ENCODE data around the gene C14orf93. TPM values are rescaled to one million over a fixed set of nuclear protein-coding genes. Genes with fewer than 3 reads are reported as not detected.

The C14orf93 gene
- total and polyA plus RNA-seq, 9 of the 15 experiments (the other 6 are each of a cell fraction or from before 2014, with no cell fraction given): 2.2 to 22.4 (median 16.1) TPM

- TF ChIP-seq PYGO2 (tag; IDR thresholded peaks at IDR 0.05) (no peak), SIN3A (IDR thresholded peaks at IDR 0.05; ENCODE audit: borderline replicate concordance in 2 of 2, control insufficient read depth in 1 of 2, low read depth in 2 of 2, low read length in 2 of 2) (no peak; a peak in 1 of 4 replicates), FOSL1 (tag; conservative IDR thresholded peaks at IDR 0.05) (no peak), PHF8 (IDR thresholded peaks at IDR 0.05; ENCODE audit: borderline replicate concordance, low read length) (peak; percentile 47; the same call in 1 of the 2 replicates), HIVEP1 (CRISPR knock-in tag; IDR thresholded peaks at IDR 0.05) (no peak), ZNF589 (CRISPR knock-in tag; IDR thresholded peaks at IDR 0.05; ENCODE audit: low read depth) (no peak), SMAD1 (IDR thresholded peaks at IDR 0.05; ENCODE audit: low read depth, low read length, partially characterized antibody) (peak; percentile 10), POU5F1 (IDR thresholded peaks at IDR 0.05; ENCODE audit: borderline replicate concordance, low read depth, low read length, partially characterized antibody) (no peak), NBN (IDR thresholded peaks at IDR 0.05; ENCODE audit: low read depth) (0 out of 2 replicates have a peak, but pooled peaks have one; percentile 44), POLR2G (IDR thresholded peaks at IDR 0.05; ENCODE audit: low read depth, low read length) (peak; percentile 86), EGR1 (conservative IDR thresholded peaks at IDR 0.05) (peak; percentile 15; the same call in 1 of the 2 replicates), RHOXF2B (CRISPR knock-in tag; conservative IDR thresholded peaks at IDR 0.05) (0 out of 2 replicates have a peak, but pooled peaks have one; percentile 63), ZNF830 (CRISPR knock-in tag; IDR thresholded peaks at IDR 0.05) (no peak), MTA2 (IDR thresholded peaks at IDR 0.05; ENCODE audit: low read depth) (no peak), EHMT2 (IDR thresholded peaks at IDR 0.05) (no peak), FOXO4 (CRISPR knock-in tag; IDR thresholded peaks at IDR 0.05) (0 out of 2 replicates have a peak, but pooled peaks have one; percentile 55)
- TF ChIP-seq, protein P1, sequence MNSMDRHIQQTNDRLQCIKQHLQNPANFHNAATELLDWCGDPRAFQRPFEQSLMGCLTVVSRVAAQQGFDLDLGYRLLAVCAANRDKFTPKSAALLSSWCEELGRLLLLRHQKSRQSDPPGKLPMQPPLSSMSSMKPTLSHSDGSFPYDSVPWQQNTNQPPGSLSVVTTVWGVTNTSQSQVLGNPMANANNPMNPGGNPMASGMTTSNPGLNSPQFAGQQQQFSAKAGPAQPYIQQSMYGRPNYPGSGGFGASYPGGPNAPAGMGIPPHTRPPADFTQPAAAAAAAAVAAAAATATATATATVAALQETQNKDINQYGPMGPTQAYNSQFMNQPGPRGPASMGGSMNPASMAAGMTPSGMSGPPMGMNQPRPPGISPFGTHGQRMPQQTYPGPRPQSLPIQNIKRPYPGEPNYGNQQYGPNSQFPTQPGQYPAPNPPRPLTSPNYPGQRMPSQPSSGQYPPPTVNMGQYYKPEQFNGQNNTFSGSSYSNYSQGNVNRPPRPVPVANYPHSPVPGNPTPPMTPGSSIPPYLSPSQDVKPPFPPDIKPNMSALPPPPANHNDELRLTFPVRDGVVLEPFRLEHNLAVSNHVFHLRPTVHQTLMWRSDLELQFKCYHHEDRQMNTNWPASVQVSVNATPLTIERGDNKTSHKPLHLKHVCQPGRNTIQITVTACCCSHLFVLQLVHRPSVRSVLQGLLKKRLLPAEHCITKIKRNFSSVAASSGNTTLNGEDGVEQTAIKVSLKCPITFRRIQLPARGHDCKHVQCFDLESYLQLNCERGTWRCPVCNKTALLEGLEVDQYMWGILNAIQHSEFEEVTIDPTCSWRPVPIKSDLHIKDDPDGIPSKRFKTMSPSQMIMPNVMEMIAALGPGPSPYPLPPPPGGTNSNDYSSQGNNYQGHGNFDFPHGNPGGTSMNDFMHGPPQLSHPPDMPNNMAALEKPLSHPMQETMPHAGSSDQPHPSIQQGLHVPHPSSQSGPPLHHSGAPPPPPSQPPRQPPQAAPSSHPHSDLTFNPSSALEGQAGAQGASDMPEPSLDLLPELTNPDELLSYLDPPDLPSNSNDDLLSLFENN (IDR thresholded peaks at IDR 0.05; ENCODE audit: low read depth in 2 of 2, low read length in 2 of 2): peak in 1 of 2 experiments; percentile 57; a peak in 1 of 4 replicates
- TF ChIP-seq, protein P2, sequence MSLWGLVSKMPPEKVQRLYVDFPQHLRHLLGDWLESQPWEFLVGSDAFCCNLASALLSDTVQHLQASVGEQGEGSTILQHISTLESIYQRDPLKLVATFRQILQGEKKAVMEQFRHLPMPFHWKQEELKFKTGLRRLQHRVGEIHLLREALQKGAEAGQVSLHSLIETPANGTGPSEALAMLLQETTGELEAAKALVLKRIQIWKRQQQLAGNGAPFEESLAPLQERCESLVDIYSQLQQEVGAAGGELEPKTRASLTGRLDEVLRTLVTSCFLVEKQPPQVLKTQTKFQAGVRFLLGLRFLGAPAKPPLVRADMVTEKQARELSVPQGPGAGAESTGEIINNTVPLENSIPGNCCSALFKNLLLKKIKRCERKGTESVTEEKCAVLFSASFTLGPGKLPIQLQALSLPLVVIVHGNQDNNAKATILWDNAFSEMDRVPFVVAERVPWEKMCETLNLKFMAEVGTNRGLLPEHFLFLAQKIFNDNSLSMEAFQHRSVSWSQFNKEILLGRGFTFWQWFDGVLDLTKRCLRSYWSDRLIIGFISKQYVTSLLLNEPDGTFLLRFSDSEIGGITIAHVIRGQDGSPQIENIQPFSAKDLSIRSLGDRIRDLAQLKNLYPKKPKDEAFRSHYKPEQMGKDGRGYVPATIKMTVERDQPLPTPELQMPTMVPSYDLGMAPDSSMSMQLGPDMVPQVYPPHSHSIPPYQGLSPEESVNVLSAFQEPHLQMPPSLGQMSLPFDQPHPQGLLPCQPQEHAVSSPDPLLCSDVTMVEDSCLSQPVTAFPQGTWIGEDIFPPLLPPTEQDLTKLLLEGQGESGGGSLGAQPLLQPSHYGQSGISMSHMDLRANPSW (CRISPR knock-in tag; IDR thresholded peaks at IDR 0.05): 0 out of 2 replicates have a peak, but pooled peaks have one; percentile 45
Measured at GRCh38 chr14:23057757-23058653, 48.1 kb upstream of the C14orf93 start (continued).
